HFFc6 (cell line): Measurements from ENCODE around the gene CTDP1. TPM values are rescaled to one million over a fixed set of nuclear protein-coding genes. Genes with fewer than 3 reads are reported as not detected.
"Not testable (repeated sequence)": the region's sequence is repeated elsewhere in the genome, so short reads cannot be mapped to it uniquely, and the experiment has no call there.

Experiments
- DNase-seq: peaks from one replicate; pipeline ENCODE4 v3.0.0-alpha.2; 2018
- H3K27ac Mint-ChIP-seq: 2 replicates; pipeline ENCODE4 v1.8.0; 2020; ENCODE audit warnings: mild to moderate bottlenecking, mixed read lengths
- H3K27me3 Mint-ChIP-seq: 2 replicates; pipeline ENCODE4 v1.8.0; 2021; ENCODE audit warnings: mild to moderate bottlenecking, moderate library complexity, mixed read lengths; ENCODE audit not compliant: insufficient read depth
- H3K36me3 Mint-ChIP-seq: 2 replicates; pipeline ENCODE4 v1.8.0; 2021; ENCODE audit warnings: low read depth, mixed read lengths
- H3K4me1 Mint-ChIP-seq: 2 replicates; pipeline ENCODE4 v1.8.0; 2020; ENCODE audit warnings: low read depth, mixed read lengths
- H3K4me3 Mint-ChIP-seq: 2 replicates; pipeline ENCODE4 v1.8.0; 2020; ENCODE audit warnings: mild to moderate bottlenecking, moderate library complexity, mixed read lengths
- H3K9me3 Mint-ChIP-seq: 2 replicates; pipeline ENCODE4 v1.8.0; 2020; ENCODE audit warnings: mild to moderate bottlenecking, mixed read lengths
- CTCF ChIP-seq: fragments of 200-600 bp; sonication (generic); IDR thresholded peaks from 2 replicates; pipeline ENCODE4 v1.5.0; 2021; ENCODE audit warnings: antibody characterized with exemption, mild to moderate bottlenecking
- total RNA-seq, 6 experiments: library from RNA; stranded (reverse); fragmentation: NEBNext Ultra II Directional; extraction: Animal tissue kit (Norgen Biotek cat#: 25700); gene quantifications; 2 replicates in 1 of 6; 3 replicates in 5 of 6; pipeline ENCODE4 v1.2.3, GENCODE V29; 2021

The CTDP1 gene
- total RNA-seq, 6 experiments from 2014 or later = 15.6 to 18.2 (median 16.6) TPM

DNA sequence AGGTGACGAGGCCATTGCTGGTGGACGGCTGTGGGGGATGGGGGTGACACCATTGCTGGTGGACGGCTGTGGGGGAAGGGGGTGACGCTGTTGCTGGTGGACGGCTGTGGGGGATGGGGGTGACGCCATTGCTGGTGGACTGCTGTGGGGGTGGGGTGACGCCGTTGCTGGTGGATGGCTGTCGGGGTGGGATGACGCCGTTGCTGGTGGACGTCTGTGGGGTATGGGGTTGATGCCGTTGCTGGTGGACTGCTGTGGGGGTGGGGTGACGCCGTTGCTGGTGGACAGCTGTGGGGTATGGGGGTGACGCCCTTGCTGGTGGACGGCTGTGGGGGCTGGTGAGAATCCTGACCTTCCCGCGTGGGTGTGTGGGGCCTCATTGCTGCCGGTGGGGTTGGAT is 47.1 kb downstream of the CTDP1 start:
- Mint-ChIP-seq H3K9me3 (peaks cover 88% of the 10 kb centered on the region), H3K4me3 (no peak overlapping the region), H3K4me1 (no peaks in the 10 kb centered on the region), H3K36me3 (peaks cover 95% of the 10 kb centered on the region), H3K27me3 (no peaks in the 10 kb centered on the region; the same call in 1 of the 2 replicates), H3K27ac (no peak overlapping the region)
- DNase-seq = no peak
- no peak for TF ChIP-seq CTCF

- Mint-ChIP-seq H3K27ac (no peak overlapping the region), H3K9me3 (peaks cover 92% of the 10 kb centered on the region), H3K4me3 (no peak overlapping the region; the same call in 1 of the 2 replicates), H3K4me1 (no peaks in the 10 kb centered on the region), H3K27me3 (no peaks in the 10 kb centered on the region; the same call in 1 of the 2 replicates), H3K36me3 (peaks cover 100% of the 10 kb centered on the region)
- TF ChIP-seq CTCF = no peak
- no peak for DNase-seq
Measured at GRCh38 chr18:79727211-79727610, 47.6 kb downstream of the CTDP1 start.

GRCh38 chr18:79728931-79729586 is 49.5 kb downstream of the CTDP1 start:
- Mint-ChIP-seq H3K36me3 (peaks cover 89% of the 10 kb centered on the region), H3K9me3 (peaks cover 94% of the 10 kb centered on the region), H3K27ac (no peak overlapping the region), H3K27me3 (no peaks in the 10 kb centered on the region; the same call in 1 of the 2 replicates), H3K4me1 (no peaks in the 10 kb centered on the region), H3K4me3 (no peak overlapping the region)
- no peak for TF ChIP-seq CTCF
- no peak for DNase-seq

DNA sequence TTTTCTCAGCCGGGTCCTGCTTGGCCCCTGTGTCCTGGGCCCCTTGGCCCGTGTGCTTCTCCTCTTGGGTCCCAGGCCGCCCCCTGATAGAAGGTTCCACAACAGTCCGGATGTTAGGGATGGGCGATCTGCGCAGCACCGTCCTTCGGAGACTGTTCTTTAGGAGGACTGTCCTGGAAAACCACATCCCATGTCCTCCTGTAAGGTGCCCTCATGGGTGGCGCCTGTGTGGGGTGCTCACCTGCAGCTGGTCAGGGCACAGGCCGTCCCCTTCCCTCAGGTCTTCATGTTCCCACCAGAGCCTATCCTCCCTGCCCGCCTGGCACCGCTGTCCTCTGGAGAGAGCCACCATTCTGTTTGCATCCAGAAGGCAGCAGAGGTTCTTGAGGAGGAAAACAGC is 50.0 kb downstream of the CTDP1 start:
- no peak for TF ChIP-seq CTCF
- no peaks in the 10 kb centered on the region; the same call in 1 of the 2 replicates for H3K27me3 Mint-ChIP-seq
- H3K9me3 Mint-ChIP-seq = peaks cover 94% of the 10 kb centered on the region
- H3K4me1 Mint-ChIP-seq = no peaks in the 10 kb centered on the region
- no peak overlapping the region for H3K27ac Mint-ChIP-seq
- DNase-seq = no peak
- H3K4me3 Mint-ChIP-seq = no peak overlapping the region
- peaks cover 89% of the 10 kb centered on the region for H3K36me3 Mint-ChIP-seq

DNA sequence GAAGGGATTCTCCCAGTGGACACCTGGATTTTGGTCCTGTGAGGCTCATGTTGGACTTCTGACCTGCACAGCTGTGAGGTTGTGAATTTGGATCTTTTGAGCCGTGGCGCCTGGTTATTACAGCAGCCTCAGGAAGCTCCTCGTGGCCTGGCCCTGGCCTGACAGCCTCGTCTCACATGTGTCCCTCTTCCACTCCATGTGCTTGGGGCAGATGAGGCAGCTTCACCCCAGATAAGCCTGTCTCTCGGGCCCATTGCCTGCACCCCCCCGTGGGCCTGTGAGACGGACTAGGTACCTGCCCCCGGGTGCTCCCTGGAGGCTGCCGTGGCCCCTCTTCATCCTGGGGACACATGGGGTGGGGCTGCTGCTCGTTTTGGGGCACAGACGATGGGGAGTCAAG is 51.2 kb downstream of the CTDP1 start:
- DNase-seq = no peak
- H3K9me3 Mint-ChIP-seq = peaks cover 94% of the 10 kb centered on the region
- no peaks in the 10 kb centered on the region for H3K4me1 Mint-ChIP-seq
- no peak overlapping the region for H3K4me3 Mint-ChIP-seq
- TF ChIP-seq CTCF = no peak
- no peak overlapping the region for H3K27ac Mint-ChIP-seq
- H3K27me3 Mint-ChIP-seq = peaks cover 2% of the 10 kb centered on the region
- H3K36me3 Mint-ChIP-seq = peaks cover 89% of the 10 kb centered on the region

GRCh38 chr18:79731881-79732720 is 52.5 kb downstream of the CTDP1 start:
- not testable (repeated sequence) for H3K27ac Mint-ChIP-seq, H3K27me3 Mint-ChIP-seq, H3K4me3 Mint-ChIP-seq, H3K4me1 Mint-ChIP-seq, DNase-seq
- H3K36me3 Mint-ChIP-seq = peaks cover 89% of the 10 kb centered on the region
- peaks cover 96% of the 10 kb centered on the region for H3K9me3 Mint-ChIP-seq
